ENCODE data around the gene RAB12.

DNA sequence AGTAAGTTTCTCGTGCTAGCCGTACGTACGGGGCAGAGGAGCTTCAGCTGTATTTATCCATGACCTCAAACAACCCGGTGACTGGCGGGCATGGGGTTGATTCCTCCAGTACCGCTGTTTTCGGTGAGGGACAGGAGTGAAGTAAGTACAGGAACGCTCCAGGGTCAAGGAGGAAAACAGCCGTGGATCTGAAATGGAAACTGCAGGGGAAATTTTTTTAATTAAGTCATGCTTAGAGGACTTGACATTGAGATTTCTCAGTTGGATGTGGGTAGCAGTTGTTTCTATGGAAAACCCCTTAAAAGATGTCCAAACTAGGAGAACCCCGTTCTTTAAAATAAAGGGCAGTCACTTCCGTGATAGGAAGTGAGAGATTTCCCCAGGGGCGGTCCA is 1.2 kb downstream of the RAB12 start:
- TF ChIP-seq, protein P1, sequence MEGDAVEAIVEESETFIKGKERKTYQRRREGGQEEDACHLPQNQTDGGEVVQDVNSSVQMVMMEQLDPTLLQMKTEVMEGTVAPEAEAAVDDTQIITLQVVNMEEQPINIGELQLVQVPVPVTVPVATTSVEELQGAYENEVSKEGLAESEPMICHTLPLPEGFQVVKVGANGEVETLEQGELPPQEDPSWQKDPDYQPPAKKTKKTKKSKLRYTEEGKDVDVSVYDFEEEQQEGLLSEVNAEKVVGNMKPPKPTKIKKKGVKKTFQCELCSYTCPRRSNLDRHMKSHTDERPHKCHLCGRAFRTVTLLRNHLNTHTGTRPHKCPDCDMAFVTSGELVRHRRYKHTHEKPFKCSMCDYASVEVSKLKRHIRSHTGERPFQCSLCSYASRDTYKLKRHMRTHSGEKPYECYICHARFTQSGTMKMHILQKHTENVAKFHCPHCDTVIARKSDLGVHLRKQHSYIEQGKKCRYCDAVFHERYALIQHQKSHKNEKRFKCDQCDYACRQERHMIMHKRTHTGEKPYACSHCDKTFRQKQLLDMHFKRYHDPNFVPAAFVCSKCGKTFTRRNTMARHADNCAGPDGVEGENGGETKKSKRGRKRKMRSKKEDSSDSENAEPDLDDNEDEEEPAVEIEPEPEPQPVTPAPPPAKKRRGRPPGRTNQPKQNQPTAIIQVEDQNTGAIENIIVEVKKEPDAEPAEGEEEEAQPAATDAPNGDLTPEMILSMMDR (conservative IDR thresholded peaks at IDR 0.05; ENCODE audit: low read depth, low read length), result no peak
- TF ChIP-seq EZH2 (IDR thresholded peaks at IDR 0.05; ENCODE audit: borderline replicate concordance, low read depth, low read length, poor library complexity, severe bottlenecking), result no peak

Data from A673 (cell line).